Loucy (cell line): ENCODE data around the gene HTATIP2.

ENCODE experiments used
- EZH2phosphoT487 ChIP-seq: fragments of 200-600 bp; IDR thresholded peaks from 2 replicates; pipeline ENCODE4 v1.6.1; 2018; ENCODE audit warnings: antibody characterized with exemption, mild to moderate bottlenecking, moderate library complexity, borderline replicate concordance
- TF ChIP-seq, protein P1 (sequence below): fragments of 200-600 bp; sonication (generic); conservative IDR thresholded peaks from 2 replicates; pipeline ENCODE4 v1.5.1; 2014; ENCODE audit warnings: mild to moderate bottlenecking, antibody characterized with exemption, low read length

DNA sequence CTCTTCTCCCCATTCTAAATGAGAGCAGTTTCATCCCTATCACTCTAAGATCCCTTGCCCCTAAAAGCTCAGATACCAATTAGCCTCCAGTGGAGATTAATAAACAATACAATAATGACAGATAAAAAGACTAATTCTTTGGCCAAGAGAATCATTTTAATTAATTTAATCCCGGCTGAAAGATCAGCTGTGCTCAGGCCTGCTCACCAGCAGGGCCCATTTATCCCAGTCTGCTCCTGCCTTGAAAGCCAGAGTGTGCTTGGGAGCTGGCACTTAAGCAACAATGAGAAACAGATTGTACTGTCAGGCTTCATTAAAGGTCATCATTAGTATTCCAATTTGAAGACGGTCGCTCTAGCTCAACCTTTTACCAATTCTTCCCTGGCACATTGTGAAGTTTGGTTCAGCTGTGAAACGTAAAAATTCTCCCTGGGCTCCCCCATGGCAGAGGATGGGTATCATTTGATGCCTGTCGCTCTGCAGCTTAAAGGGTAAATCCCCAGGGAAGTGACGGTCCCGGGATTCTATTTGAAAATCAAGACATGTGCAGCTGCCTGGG is 36.1 kb upstream of the HTATIP2 start:
- TF ChIP-seq, protein P1, sequence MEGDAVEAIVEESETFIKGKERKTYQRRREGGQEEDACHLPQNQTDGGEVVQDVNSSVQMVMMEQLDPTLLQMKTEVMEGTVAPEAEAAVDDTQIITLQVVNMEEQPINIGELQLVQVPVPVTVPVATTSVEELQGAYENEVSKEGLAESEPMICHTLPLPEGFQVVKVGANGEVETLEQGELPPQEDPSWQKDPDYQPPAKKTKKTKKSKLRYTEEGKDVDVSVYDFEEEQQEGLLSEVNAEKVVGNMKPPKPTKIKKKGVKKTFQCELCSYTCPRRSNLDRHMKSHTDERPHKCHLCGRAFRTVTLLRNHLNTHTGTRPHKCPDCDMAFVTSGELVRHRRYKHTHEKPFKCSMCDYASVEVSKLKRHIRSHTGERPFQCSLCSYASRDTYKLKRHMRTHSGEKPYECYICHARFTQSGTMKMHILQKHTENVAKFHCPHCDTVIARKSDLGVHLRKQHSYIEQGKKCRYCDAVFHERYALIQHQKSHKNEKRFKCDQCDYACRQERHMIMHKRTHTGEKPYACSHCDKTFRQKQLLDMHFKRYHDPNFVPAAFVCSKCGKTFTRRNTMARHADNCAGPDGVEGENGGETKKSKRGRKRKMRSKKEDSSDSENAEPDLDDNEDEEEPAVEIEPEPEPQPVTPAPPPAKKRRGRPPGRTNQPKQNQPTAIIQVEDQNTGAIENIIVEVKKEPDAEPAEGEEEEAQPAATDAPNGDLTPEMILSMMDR: no peak
- no peak for TF ChIP-seq EZH2phosphoT487
